ENCODE measurements around the gene CBL.
A peak's percentile ranks its signal among the peaks of the same experiment; 100 is the strongest.

CBL gene

GRCh38 chr11:119334174-119334930 is 128.2 kb downstream of the CBL start, which contains the start of gene RNF26:
RNF26 (plus strand) TSS chr11:119334527; CDS start chr11:119335123, 596 bp downstream.
- DNase-seq (ENCODE audit: low read depth), result peak; percentile 91

- DNase-seq (ENCODE audit: low read depth), result no peak
Measured at GRCh38 chr11:119335091-119335654, 129.0 kb downstream of the CBL start.

GRCh38 chr11:119335655-119336543 is 129.8 kb downstream of the CBL start:
- DNase-seq (ENCODE audit: low read depth), result no peak

- DNase-seq (ENCODE audit: low read depth), result no peak
Measured at GRCh38 chr11:119336744-119337469, 130.8 kb downstream of the CBL start.

GRCh38 chr11:119337581-119338317 is 131.6 kb downstream of the CBL start:
- no peak for DNase-seq (ENCODE audit: low read depth)

- no peak for DNase-seq (ENCODE audit: low read depth)
Measured at GRCh38 chr11:119338318-119338890, 132.3 kb downstream of the CBL start.

GRCh38 chr11:119338965-119339588 is 132.9 kb downstream of the CBL start:
- DNase-seq (ENCODE audit: low read depth), result no peak

GRCh38 chr11:119339589-119340334 is 133.6 kb downstream of the CBL start:
- no peak for DNase-seq (ENCODE audit: low read depth)

GRCh38 chr11:119340335-119341221 is 134.4 kb downstream of the CBL start, which contains the start of gene C1QTNF5:
C1QTNF5 (minus strand) TSS chr11:119340883; CDS start chr11:119340397, 486 bp downstream.
- DNase-seq (ENCODE audit: low read depth), result no peak

GRCh38 chr11:119341222-119342022 is 135.3 kb downstream of the CBL start:
- no peak for DNase-seq (ENCODE audit: low read depth)

- DNase-seq (ENCODE audit: low read depth), result no peak
Measured at GRCh38 chr11:119342023-119342300, 135.8 kb downstream of the CBL start.

GRCh38 chr11:119342362-119343130 is 136.4 kb downstream of the CBL start:
- no peak for DNase-seq (ENCODE audit: low read depth)

- no peak for DNase-seq (ENCODE audit: low read depth)
Measured at GRCh38 chr11:119343726-119344125, 137.6 kb downstream of the CBL start.

GRCh38 chr11:119344291-119345010 is 138.3 kb downstream of the CBL start:
- no peak for DNase-seq (ENCODE audit: low read depth)

- DNase-seq (ENCODE audit: low read depth), result no peak
Measured at GRCh38 chr11:119345685-119346084, 139.5 kb downstream of the CBL start.

- DNase-seq (ENCODE audit: low read depth), result no peak
Measured at GRCh38 chr11:119346605-119347004, 140.5 kb downstream of the CBL start, which contains the start of gene MFRP. MFRP (minus strand) TSS chr11:119346705; CDS start chr11:119346513, 192 bp downstream.

All from stimulated activated CD8-positive, alpha-beta memory T cell treated with anti-CD3 and anti-CD28 coated beads, Interleukin-15, amount 100 ng/mL, for 1 hour (primary cell).